Vagina (tissue), 2 donors: ENCODE data around the gene INTS1. TPM values are rescaled to one million over a fixed set of nuclear protein-coding genes. Genes with fewer than 3 reads are reported as not detected.
A peak's percentile ranks its signal among the peaks of the same experiment; 100 is the strongest.

ENCODE experiments used
- DNase-seq, 2 donors: peaks; one replicate each; pipeline ENCODE4 v3.0.0-alpha.2; 2017; ENCODE audit errors: extremely low spot score in 2 of 2
- H3K27ac ChIP-seq: fragments of 200-600 bp; sonication (generic); one replicate; pipeline ENCODE4 v1.5.1; 2019
- H3K27me3 ChIP-seq: fragments of 200-600 bp; sonication (generic); one replicate; pipeline ENCODE4 v1.5.1; 2019
- H3K36me3 ChIP-seq, 2 donors: fragments of 200-600 bp; sonication (generic); one replicate each; pipeline ENCODE4 v1.5.1; 2017 to 2019
- H3K4me1 ChIP-seq: fragments of 200-600 bp; sonication (generic); one replicate; pipeline ENCODE4 v1.5.1; 2019
- H3K4me3 ChIP-seq, 2 donors: fragments of 200-600 bp; sonication (generic); 1 replicate in 1 of 2; 2 replicates in 1 of 2; pipeline ENCODE4 v1.5.1; 2016 to 2019
- H3K9me3 ChIP-seq: fragments of 200-600 bp; sonication (generic); one replicate; pipeline ENCODE4 v1.5.1; 2019
- POLR2A ChIP-seq, 2 donors: fragments of 450-650 bp; IDR thresholded peaks; one replicate each; pipeline ENCODE4 v1.6.1; 2017; ENCODE audit warnings: antibody characterized with exemption in 2 of 2, mild to moderate bottlenecking in 2 of 2, moderate library complexity in 2 of 2
- POLR2AphosphoS5 ChIP-seq, 2 donors: sonication (generic); formaldehyde crosslinking; IDR thresholded peaks; one replicate each; pipeline ENCODE4 v1.9.0; 2017; ENCODE audit warnings: antibody characterized with exemption in 2 of 2, mild to moderate bottlenecking in 2 of 2, low read depth in 1 of 2; ENCODE audit not compliant: insufficient read depth in 1 of 2
- intact Hi-C: fragments of 100-400 bp; cut with DNase I; formaldehyde crosslinking; loops from one replicate; pipeline ENCODE4 v1.15.1; 2023
- total RNA-seq: library from RNA; depleted of rRNA; stranded (reverse); fragments of >200 nt; gene quantifications from one replicate; pipeline ENCODE4 v1.2.3, GENCODE V29; 2016
- TF ChIP-seq, protein P1 (sequence below), 3 experiments: fragments of 450-650 bp in 2 of 3; fragments of 200-600 bp in 1 of 3; sonication (generic) in 1 of 3; IDR thresholded peaks; one replicate each; pipeline ENCODE4 v1.5.1; 2017 to 2019; ENCODE audit warnings: antibody characterized with exemption in 3 of 3, mild to moderate bottlenecking in 2 of 3, moderate library complexity in 2 of 3

Gene INTS1
- total RNA-seq, 1 donor from 2014 or later: 67.3 TPM

DNA sequence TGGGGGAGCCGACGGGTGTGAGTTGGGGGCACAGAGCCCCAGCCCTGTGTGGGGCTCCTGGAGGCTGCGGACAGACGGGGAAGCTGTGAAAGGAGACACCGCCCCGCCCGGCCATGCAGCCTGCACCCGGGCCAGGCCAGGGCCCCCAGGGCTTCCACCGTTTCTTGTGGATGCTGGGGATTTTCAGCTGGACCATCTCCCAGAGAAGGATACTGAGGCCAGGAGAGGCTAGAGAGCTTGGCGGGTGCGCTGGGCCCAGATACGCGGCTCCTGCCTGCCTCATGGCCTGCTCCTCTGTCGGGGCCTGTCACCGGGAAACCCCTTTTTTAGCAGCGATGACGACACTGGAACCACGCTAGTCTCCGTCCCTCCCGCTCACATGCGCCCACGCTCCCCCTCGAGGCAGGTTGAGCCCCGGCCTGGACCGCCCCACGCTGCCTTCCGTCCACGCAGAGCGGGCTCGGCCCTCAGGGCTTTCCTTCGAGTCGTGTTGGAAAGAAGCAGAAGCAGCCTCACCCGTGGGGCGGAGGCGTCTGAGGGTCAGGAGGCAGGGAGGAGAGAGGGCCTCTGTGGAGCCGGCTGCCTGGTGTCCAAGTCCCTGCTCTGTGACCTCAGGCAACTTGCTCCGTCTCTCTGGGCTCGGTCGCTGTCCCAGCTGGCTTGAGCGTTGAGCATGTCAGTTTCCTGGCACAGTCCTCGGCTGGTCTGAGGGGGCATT is 40.1 kb upstream of the INTS1 start:
- no peaks in the 10 kb centered on the region for H3K27me3 ChIP-seq
- TF ChIP-seq POLR2A (IDR thresholded peaks at IDR 0.05) (no peak), POLR2AphosphoS5 (IDR thresholded peaks at IDR 0.05; ENCODE audit: insufficient read depth in 1 of 2, low read depth in 1 of 2) (no peak)
- TF ChIP-seq, protein P1, sequence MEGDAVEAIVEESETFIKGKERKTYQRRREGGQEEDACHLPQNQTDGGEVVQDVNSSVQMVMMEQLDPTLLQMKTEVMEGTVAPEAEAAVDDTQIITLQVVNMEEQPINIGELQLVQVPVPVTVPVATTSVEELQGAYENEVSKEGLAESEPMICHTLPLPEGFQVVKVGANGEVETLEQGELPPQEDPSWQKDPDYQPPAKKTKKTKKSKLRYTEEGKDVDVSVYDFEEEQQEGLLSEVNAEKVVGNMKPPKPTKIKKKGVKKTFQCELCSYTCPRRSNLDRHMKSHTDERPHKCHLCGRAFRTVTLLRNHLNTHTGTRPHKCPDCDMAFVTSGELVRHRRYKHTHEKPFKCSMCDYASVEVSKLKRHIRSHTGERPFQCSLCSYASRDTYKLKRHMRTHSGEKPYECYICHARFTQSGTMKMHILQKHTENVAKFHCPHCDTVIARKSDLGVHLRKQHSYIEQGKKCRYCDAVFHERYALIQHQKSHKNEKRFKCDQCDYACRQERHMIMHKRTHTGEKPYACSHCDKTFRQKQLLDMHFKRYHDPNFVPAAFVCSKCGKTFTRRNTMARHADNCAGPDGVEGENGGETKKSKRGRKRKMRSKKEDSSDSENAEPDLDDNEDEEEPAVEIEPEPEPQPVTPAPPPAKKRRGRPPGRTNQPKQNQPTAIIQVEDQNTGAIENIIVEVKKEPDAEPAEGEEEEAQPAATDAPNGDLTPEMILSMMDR (IDR thresholded peaks at IDR 0.05): no peak
- DNase-seq: no peak
- intact Hi-C loops: no loop called here
- H3K27ac ChIP-seq: peak overlapping the region; percentile 23
- no peaks in the 10 kb centered on the region for H3K4me1 ChIP-seq
- H3K36me3 ChIP-seq: peaks cover 0 to 18% of the 10 kb centered on the region in 2 donors
- no peak overlapping the region for H3K4me3 ChIP-seq
- H3K9me3 ChIP-seq: no peaks in the 10 kb centered on the region

DNA sequence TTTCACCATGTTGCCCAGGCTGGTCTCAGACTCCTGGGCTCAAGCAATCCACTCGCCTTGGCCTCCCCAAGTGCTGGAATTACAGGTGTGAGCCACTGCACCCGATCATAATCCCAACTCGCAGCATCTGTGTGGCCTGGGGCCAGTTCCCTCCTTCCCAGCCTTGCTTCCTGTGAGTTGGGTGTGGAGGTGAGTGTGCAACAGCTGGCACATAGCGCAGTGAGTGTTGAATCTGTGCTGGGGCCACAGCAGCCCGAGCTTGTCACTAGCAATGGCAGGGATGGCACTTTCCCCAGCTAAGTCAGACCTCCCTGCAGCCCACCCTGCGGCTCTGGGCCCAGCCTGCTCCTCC is 39.6 kb upstream of the INTS1 start:
- intact Hi-C loops: no loop called here
- TF ChIP-seq POLR2A (IDR thresholded peaks at IDR 0.05): no peak
- TF ChIP-seq POLR2AphosphoS5 (IDR thresholded peaks at IDR 0.05; ENCODE audit: insufficient read depth in 1 of 2, low read depth in 1 of 2): no peak
- TF ChIP-seq, protein P1 (IDR thresholded peaks at IDR 0.05): no peak
- Histone ChIP-seq H3K27me3 (no peaks in the 10 kb centered on the region), H3K4me1 (peaks cover under 1% of the 10 kb centered on the region), H3K27ac (peak overlapping the region; percentile 23), H3K4me3 (no peak overlapping the region), H3K36me3 (peaks cover 0 to 23% of the 10 kb centered on the region in 2 donors), H3K9me3 (no peaks in the 10 kb centered on the region)
- no peak for DNase-seq

DNA sequence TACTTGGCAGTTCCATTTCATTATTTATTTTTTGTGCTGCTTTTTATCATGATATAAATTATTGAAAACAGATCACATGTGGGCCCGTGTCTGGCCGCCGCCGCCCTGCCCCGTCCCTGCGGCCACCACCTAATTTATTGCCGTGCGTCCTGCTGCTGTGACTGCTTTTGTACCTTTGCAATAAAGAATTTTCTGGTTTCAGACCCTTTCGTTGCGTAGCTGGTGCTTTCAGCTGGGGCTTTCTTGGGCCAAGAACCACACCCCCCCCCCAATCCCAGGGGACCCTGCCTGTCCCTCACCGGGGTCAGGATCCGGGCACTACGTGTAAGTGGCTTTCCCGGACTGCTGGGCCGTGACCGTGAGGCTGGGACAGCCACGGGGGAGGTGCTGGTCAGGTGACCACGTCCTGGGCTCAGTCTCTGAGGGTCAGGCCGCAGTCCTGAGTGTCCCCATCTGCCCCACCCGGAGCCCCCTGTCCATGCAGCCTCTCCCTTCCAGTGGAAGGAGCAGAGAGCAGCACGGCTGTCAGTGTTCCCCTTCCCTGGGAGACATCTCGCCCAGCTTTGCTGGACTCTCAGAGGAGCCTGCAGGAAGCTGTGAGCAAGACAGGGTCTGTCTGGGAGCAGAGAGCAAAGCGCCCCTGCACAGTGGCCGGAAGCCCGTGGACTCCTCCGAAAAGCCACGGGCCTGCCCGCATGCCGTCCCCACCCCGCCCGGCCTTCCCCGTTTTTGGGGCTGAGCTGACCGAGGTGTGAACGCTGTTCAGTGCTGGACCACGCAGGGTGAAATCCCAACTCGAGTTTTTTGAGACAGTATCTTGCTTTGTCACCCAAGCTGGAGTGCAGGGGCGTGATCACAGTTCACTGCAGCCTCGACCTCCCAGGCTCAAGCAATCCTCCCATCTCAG is 38.9 kb upstream of the INTS1 start:
- no peaks in the 10 kb centered on the region for H3K27me3 ChIP-seq
- peaks cover 8% of the 10 kb centered on the region for H3K4me1 ChIP-seq
- intact Hi-C loops: no loop called here
- DNase-seq: no peak
- H3K36me3 ChIP-seq: peaks cover 0 to 23% of the 10 kb centered on the region in 2 donors
- TF ChIP-seq POLR2AphosphoS5 (IDR thresholded peaks at IDR 0.05; ENCODE audit: insufficient read depth in 1 of 2, low read depth in 1 of 2): no peak
- TF ChIP-seq POLR2A (IDR thresholded peaks at IDR 0.05): no peak
- TF ChIP-seq, protein P1 (IDR thresholded peaks at IDR 0.05): no peak
- no peak overlapping the region for H3K4me3 ChIP-seq
- H3K27ac ChIP-seq: no peak overlapping the region
- H3K9me3 ChIP-seq: no peaks in the 10 kb centered on the region

DNA sequence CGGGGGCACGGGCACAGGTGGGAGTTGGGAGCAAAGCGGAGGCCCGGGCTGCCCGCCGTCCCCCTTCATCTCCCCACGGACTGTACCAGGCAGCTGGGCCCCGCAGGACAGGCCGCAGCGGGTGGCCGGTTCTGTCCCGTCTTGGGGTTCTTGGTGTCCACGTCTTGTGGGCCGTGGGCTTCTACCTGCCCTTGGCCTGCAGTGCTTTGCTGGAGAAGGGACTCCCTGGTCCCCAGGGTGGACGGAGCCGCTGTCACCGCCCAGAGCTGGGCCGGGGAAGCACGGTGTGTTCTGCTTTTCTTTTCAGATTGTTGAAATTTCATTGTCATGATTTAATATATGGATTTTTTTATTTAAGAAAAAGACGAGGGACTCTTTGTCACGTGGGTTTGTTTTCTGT is 38.1 kb upstream of the INTS1 start:
- TF ChIP-seq, protein P1 (IDR thresholded peaks at IDR 0.05): no peak
- TF ChIP-seq POLR2AphosphoS5 (IDR thresholded peaks at IDR 0.05; ENCODE audit: insufficient read depth in 1 of 2, low read depth in 1 of 2): no peak
- no peak for TF ChIP-seq POLR2A (IDR thresholded peaks at IDR 0.05)
- H3K27ac ChIP-seq: no peak overlapping the region
- no peak overlapping the region for H3K4me3 ChIP-seq
- H3K4me1 ChIP-seq: peaks cover 16% of the 10 kb centered on the region
- DNase-seq: no peak
- intact Hi-C loops: no loop called here
- H3K36me3 ChIP-seq: peaks cover 0 to 23% of the 10 kb centered on the region in 2 donors
- no peaks in the 10 kb centered on the region for H3K9me3 ChIP-seq
- no peaks in the 10 kb centered on the region for H3K27me3 ChIP-seq
